ENCODE measurements around the gene CDK2AP2. TPM values are rescaled to one million over a fixed set of nuclear protein-coding genes. Genes with fewer than 3 reads are reported as not detected.
"Not testable (repeated sequence)": the region's sequence is repeated elsewhere in the genome, so short reads cannot be mapped to it uniquely, and the experiment has no call there.

CDK2AP2 gene
- total RNA-seq, 1 donor from 2014 or later, result 79.7 TPM

- no peak for ATAC-seq
- Histone ChIP-seq H3K9me3 (no peaks in the 10 kb centered on the region), H3K27me3 (ENCODE audit: low read depth) (no peaks in the 10 kb centered on the region), H3K36me3 (peaks cover 20% of the 10 kb centered on the region), H3K4me3 (peak overlapping the region; percentile 65), H3K27ac (peak overlapping the region; percentile 87), H3K4me1 (peaks cover 44% of the 10 kb centered on the region)
- DNase-seq, result no peak
- no peak for TF ChIP-seq CTCF (IDR thresholded peaks at IDR 0.05)
- intact Hi-C loops (cut with DNase I), result no loop called here
Observed at GRCh38 chr11:67483831-67484665, 23.9 kb downstream of the CDK2AP2 start.

GRCh38 chr11:67482827-67483798, 24.8 kb downstream of the CDK2AP2 start, which contains the start of gene AIP:
Gene AIP, plus strand, starts transcription at chr11:67483026. Its CDS starts 133 bp downstream, at chr11:67483159.
- ATAC-seq (peak; percentile 97 to 98), DNase-seq (peak; percentile 97)
- H3K27me3 ChIP-seq (ENCODE audit: low read depth), result no peaks in the 10 kb centered on the region
- H3K27ac ChIP-seq, result peak within 1 kb of the TSS; percentile 87
- H3K4me3 ChIP-seq, result peak within 1 kb of the TSS; percentile 65
- peak; percentile 32 for TF ChIP-seq CTCF (IDR thresholded peaks at IDR 0.05)
- H3K4me1 ChIP-seq, result peaks cover 44% of the 10 kb centered on the region
- H3K9me3 ChIP-seq, result no peaks in the 10 kb centered on the region
- intact Hi-C loops (cut with DNase I), result no loop called here
- H3K36me3 ChIP-seq, result peaks cover 16% of the 10 kb centered on the region

GRCh38 chr11:67482275-67482826, 25.6 kb downstream of the CDK2AP2 start:
- DNase-seq (no peak), ATAC-seq (peak; percentile 30 to 50)
- Histone ChIP-seq H3K4me1 (peaks cover 44% of the 10 kb centered on the region), H3K9me3 (no peaks in the 10 kb centered on the region), H3K27ac (peak overlapping the region; percentile 87), H3K36me3 (peaks cover 8% of the 10 kb centered on the region), H3K27me3 (ENCODE audit: low read depth) (no peaks in the 10 kb centered on the region), H3K4me3 (peak overlapping the region; percentile 65)
- no peak for TF ChIP-seq CTCF (IDR thresholded peaks at IDR 0.05)
- intact Hi-C loops (cut with DNase I), result no loop called here

GRCh38 chr11:67477344-67478050, 30.5 kb downstream of the CDK2AP2 start:
- peaks cover 10% of the 10 kb centered on the region for H3K4me1 ChIP-seq
- ATAC-seq; intact Hi-C loops (cut with DNase I); DNase-seq; H3K4me3 ChIP-seq; H3K27me3 ChIP-seq (ENCODE audit: low read depth); H3K9me3 ChIP-seq; H3K36me3 ChIP-seq; H3K27ac ChIP-seq: not testable (repeated sequence)

GRCh38 chr11:67476692-67477091, 31.3 kb downstream of the CDK2AP2 start:
- intact Hi-C loops (cut with DNase I), result not testable (repeated sequence)

GRCh38 chr11:67472882-67473281, 35.1 kb downstream of the CDK2AP2 start:
- intact Hi-C loops (cut with DNase I), result no loop called here
- no peak for DNase-seq
- no peak for TF ChIP-seq CTCF (IDR thresholded peaks at IDR 0.05)

More at GRCh38 chr11:67476692-67477091, 31.3 kb downstream of the CDK2AP2 start:
- not testable (repeated sequence) for ATAC-seq; H3K9me3 ChIP-seq; H3K36me3 ChIP-seq; H3K27ac ChIP-seq; H3K27me3 ChIP-seq (ENCODE audit: low read depth); H3K4me3 ChIP-seq; DNase-seq; H3K4me1 ChIP-seq

More at GRCh38 chr11:67472882-67473281, 35.1 kb downstream of the CDK2AP2 start:
- H3K9me3 ChIP-seq, result no peaks in the 10 kb centered on the region
- ATAC-seq, result no peak
- H3K36me3 ChIP-seq, result no peaks in the 10 kb centered on the region
- peaks cover 14% of the 10 kb centered on the region for H3K4me1 ChIP-seq
- H3K4me3 ChIP-seq, result no peak overlapping the region
- H3K27ac ChIP-seq, result no peak overlapping the region
- H3K27me3 ChIP-seq (ENCODE audit: low read depth), result no peaks in the 10 kb centered on the region
